HG03457 (cell line): ENCODE measurements around the gene ARHGAP26.

ENCODE experiments used
- ATAC-seq: cut with Tn5 transposase; IDR thresholded peaks from one replicate; pipeline ENCODE4 v1.9.1; 2021; ENCODE audit warnings: moderate number of reproducible peaks; ENCODE audit not compliant: unreplicated experiment

The ARHGAP26 gene

GRCh38 chr5:143229896-143230675 lies 459.9 kb downstream of the ARHGAP26 start:
- peak; percentile 81 for ATAC-seq

- ATAC-seq, result no peak
These were observed 460.5 kb downstream of the ARHGAP26 start for GRCh38 chr5:143230676-143230996.

- no peak for ATAC-seq
These were observed 461.2 kb downstream of the ARHGAP26 start for GRCh38 chr5:143231416-143231815.

- ATAC-seq, result peak; percentile 33
These were observed 462.0 kb downstream of the ARHGAP26 start for GRCh38 chr5:143231973-143232812.

- ATAC-seq, result no peak
These were observed 462.9 kb downstream of the ARHGAP26 start for GRCh38 chr5:143233031-143233430.

GRCh38 chr5:143234162-143234842 lies 464.1 kb downstream of the ARHGAP26 start:
- no peak for ATAC-seq

GRCh38 chr5:143235423-143235822 lies 465.2 kb downstream of the ARHGAP26 start:
- ATAC-seq, result no peak

- no peak for ATAC-seq
These were observed 466.5 kb downstream of the ARHGAP26 start for GRCh38 chr5:143236682-143237081.

GRCh38 chr5:143237664-143238063 lies 467.5 kb downstream of the ARHGAP26 start:
- no peak for ATAC-seq

GRCh38 chr5:143238620-143239019 lies 468.4 kb downstream of the ARHGAP26 start:
- no peak for ATAC-seq

- no peak for ATAC-seq
These were observed 469.8 kb downstream of the ARHGAP26 start for GRCh38 chr5:143239882-143240518.

- no peak for ATAC-seq
These were observed 471.7 kb downstream of the ARHGAP26 start for GRCh38 chr5:143241892-143242291.

GRCh38 chr5:143243103-143243502 lies 472.9 kb downstream of the ARHGAP26 start:
- no peak for ATAC-seq

GRCh38 chr5:143244000-143244736 lies 474.0 kb downstream of the ARHGAP26 start:
- no peak for ATAC-seq

- ATAC-seq, result no peak
These were observed 474.8 kb downstream of the ARHGAP26 start for GRCh38 chr5:143244990-143245389.

- no peak for ATAC-seq
These were observed 475.9 kb downstream of the ARHGAP26 start for GRCh38 chr5:143245929-143246561.

- ATAC-seq, result no peak
These were observed 477.1 kb downstream of the ARHGAP26 start for GRCh38 chr5:143247134-143247815.

GRCh38 chr5:143248391-143248790 lies 478.2 kb downstream of the ARHGAP26 start:
- no peak for ATAC-seq

- ATAC-seq, result no peak
These were observed 478.8 kb downstream of the ARHGAP26 start for GRCh38 chr5:143248822-143249579.
